ENCODE data around the gene ANKRD6. TPM values are rescaled to one million over a fixed set of nuclear protein-coding genes. Genes with fewer than 3 reads are reported as not detected.

Gene ANKRD6
- total RNA-seq, 1 experiment from 2014 or later = 5.6 TPM

DNA sequence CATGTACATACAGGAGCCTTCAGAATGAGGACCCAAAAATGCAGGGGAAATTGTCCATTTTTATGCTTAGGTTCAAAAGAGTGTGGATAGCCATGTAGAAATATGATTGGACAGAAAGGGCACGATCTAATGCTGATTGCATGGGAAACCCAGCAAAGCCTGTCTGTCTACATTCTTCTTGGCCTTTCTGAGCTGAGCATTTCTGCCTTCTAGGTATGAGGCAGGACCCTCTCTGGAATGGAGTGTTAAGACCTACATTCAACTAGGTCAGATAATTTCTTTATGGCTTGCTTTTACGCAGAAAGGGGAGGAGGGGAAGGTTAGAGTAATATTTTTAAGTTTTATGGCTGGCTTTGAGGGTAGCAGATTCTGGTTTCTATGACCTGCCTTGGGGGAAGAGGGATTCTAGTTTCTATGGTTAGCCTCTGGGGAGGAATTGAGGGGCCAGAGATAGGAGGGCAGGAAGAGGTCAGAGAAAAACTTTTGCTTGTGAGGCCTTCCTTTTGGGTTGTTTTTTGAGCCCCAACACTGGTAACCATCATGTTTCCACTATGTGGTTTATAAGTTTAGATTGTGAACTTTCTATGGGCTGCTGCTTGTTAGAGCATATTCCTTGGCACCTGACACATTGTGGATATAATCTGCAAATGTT is 142.1 kb downstream of the ANKRD6 start:
- H3K4me2 ChIP-seq (ENCODE audit: insufficient read depth, insufficient read length, low read length) = no peak overlapping the region
- no peaks in the 10 kb centered on the region for H3K23me2 ChIP-seq (ENCODE audit: insufficient read length, low read depth, low read length, poor library complexity, severe bottlenecking)
- no peaks in the 10 kb centered on the region for H3K9me3 ChIP-seq (ENCODE audit: control insufficient read depth, low read depth, low read length)
- H2BK20ac ChIP-seq (ENCODE audit: low read depth, low read length, poor library complexity, severe bottlenecking) = no peak overlapping the region
- H3K9ac ChIP-seq (ENCODE audit: extremely low read depth, insufficient read length, low read length) = no peak overlapping the region
- Mint-ChIP-seq H3K9me3 (no peaks in the 10 kb centered on the region), H3K4me1 (peaks cover 0 to 4% of the 10 kb centered on the region in 2 experiments; a peak in 1 of 4 replicates), H3K27me3 (ENCODE audit: low read depth) (no peaks in the 10 kb centered on the region), H3K36me3 (ENCODE audit: insufficient read depth in 1 of 3, low read depth in 3 of 3) (no peaks in the 10 kb centered on the region; a peak in 1 of 7 replicates), H3K27ac (no peak overlapping the region; a peak in 1 of 7 replicates), H3K4me3 (no peak overlapping the region)
- WGBS (ENCODE audit: extremely low coverage, insufficient read length, low lambda C conversion rate) = no CpG with 5 or more reads among the region's 2 CpGs
- no peak overlapping the region for H2BK15ac ChIP-seq (ENCODE audit: low read depth, low read length)
- no peak overlapping the region for H2BK120ac ChIP-seq (ENCODE audit: low read depth, low read length, poor library complexity, severe bottlenecking)
- no peak overlapping the region for H2BK5ac ChIP-seq (ENCODE audit: insufficient read length, low read length)
- H2BK12ac ChIP-seq (ENCODE audit: insufficient read length, low read depth, low read length) = no peak overlapping the region
- no peaks in the 10 kb centered on the region for H3K79me2 ChIP-seq (ENCODE audit: insufficient read depth, low read length)
- H4K20me1 ChIP-seq (ENCODE audit: control insufficient read depth, insufficient read depth, insufficient read length) = no peaks in the 10 kb centered on the region
- no peak overlapping the region for H2AK5ac ChIP-seq (ENCODE audit: insufficient read length, low read length)
- H3K27ac ChIP-seq (ENCODE audit: insufficient read length, low read depth, low read length) = no peak overlapping the region
- H3T11ph ChIP-seq (ENCODE audit: low read length) = no peak overlapping the region
- DNase-seq = no peak
- H3K14ac ChIP-seq (ENCODE audit: insufficient read depth, low read length) = no peak overlapping the region
- TF ChIP-seq, protein P1, sequence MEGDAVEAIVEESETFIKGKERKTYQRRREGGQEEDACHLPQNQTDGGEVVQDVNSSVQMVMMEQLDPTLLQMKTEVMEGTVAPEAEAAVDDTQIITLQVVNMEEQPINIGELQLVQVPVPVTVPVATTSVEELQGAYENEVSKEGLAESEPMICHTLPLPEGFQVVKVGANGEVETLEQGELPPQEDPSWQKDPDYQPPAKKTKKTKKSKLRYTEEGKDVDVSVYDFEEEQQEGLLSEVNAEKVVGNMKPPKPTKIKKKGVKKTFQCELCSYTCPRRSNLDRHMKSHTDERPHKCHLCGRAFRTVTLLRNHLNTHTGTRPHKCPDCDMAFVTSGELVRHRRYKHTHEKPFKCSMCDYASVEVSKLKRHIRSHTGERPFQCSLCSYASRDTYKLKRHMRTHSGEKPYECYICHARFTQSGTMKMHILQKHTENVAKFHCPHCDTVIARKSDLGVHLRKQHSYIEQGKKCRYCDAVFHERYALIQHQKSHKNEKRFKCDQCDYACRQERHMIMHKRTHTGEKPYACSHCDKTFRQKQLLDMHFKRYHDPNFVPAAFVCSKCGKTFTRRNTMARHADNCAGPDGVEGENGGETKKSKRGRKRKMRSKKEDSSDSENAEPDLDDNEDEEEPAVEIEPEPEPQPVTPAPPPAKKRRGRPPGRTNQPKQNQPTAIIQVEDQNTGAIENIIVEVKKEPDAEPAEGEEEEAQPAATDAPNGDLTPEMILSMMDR (conservative IDR thresholded peaks at IDR 0.05) = no peak
- no peak overlapping the region for H2AFZ ChIP-seq (ENCODE audit: low read length)
- no peak overlapping the region for H4K8ac ChIP-seq (replicated peaks; ENCODE audit: insufficient read length, low read depth, low read length)
- H3K23ac ChIP-seq (ENCODE audit: insufficient read length, low read depth, low read length) = no peak overlapping the region
- H4K91ac ChIP-seq (ENCODE audit: insufficient read length, low read depth, low read length) = no peak overlapping the region
- no peak overlapping the region for H3K18ac ChIP-seq (ENCODE audit: insufficient read length, low read depth, low read length)
- no peaks in the 10 kb centered on the region for H3K79me1 ChIP-seq (ENCODE audit: insufficient read depth, low read depth, low read length, poor library complexity, severe bottlenecking)
- H3K27me3 ChIP-seq (ENCODE audit: insufficient read depth, low read length) = no peaks in the 10 kb centered on the region
- no peak overlapping the region for H3K4ac ChIP-seq (ENCODE audit: low read depth, low read length)
- no peak overlapping the region for H4K5ac ChIP-seq (ENCODE audit: insufficient read length, low read depth, low read length)
- no peak overlapping the region for H3K56ac ChIP-seq (ENCODE audit: insufficient read length, low read depth, low read length)
- H3K4me1 ChIP-seq (ENCODE audit: insufficient read depth, low read length) = no peaks in the 10 kb centered on the region
